IgD-negative memory B cell (primary cell): ENCODE data around the gene LRBA. TPM values are rescaled to one million over a fixed set of nuclear protein-coding genes. Genes with fewer than 3 reads are reported as not detected.

Source experiments
- H3K27ac Mint-ChIP-seq, 3 donors: one replicate each; pipeline ENCODE4 v1.8.0; 2020 to 2022; ENCODE audit warnings: mild to moderate bottlenecking in 3 of 3, mixed read lengths in 3 of 3, moderate library complexity in 1 of 3
- H3K27me3 Mint-ChIP-seq: one replicate; pipeline ENCODE4 v1.8.0; 2021; ENCODE audit warnings: mixed read lengths
- H3K36me3 Mint-ChIP-seq: one replicate; pipeline ENCODE4 v1.8.0; 2020; ENCODE audit warnings: mild to moderate bottlenecking, mixed read lengths
- H3K4me1 Mint-ChIP-seq, 3 donors: one replicate each; pipeline ENCODE4 v1.8.0; 2020 to 2022; ENCODE audit warnings: mixed read lengths in 3 of 3, mild to moderate bottlenecking in 1 of 3
- H3K4me3 Mint-ChIP-seq, 4 donors: one replicate each; pipeline ENCODE4 v1.8.0; 2020 to 2022; ENCODE audit warnings: mild to moderate bottlenecking in 4 of 4, mixed read lengths in 4 of 4, moderate library complexity in 3 of 4
- H3K9me3 Mint-ChIP-seq, 3 donors: one replicate each; pipeline ENCODE4 v1.8.0; 2020 to 2021; ENCODE audit warnings: mixed read lengths in 3 of 3, mild to moderate bottlenecking in 1 of 3
- polyA plus RNA-seq: library from polyadenylated mRNA; unstranded; fragments of 300-500 nt; fragmentation: Illumina TruSeq; gene quantifications from one replicate; pipeline ENCODE4 v1.2.3, GENCODE V29; 2021

Gene LRBA
- polyA plus RNA-seq, 1 donor from 2014 or later, result 15.3 TPM

GRCh38 chr4:150329373-150329772 lies 685.7 kb downstream of the LRBA start:
- H3K27me3 Mint-ChIP-seq, result no peaks in the 10 kb centered on the region
- no peak overlapping the region for H3K4me3 Mint-ChIP-seq
- no peaks in the 10 kb centered on the region for H3K9me3 Mint-ChIP-seq
- H3K27ac Mint-ChIP-seq, result peak overlapping the region in 1 of 3 donors; percentile 21
- H3K4me1 Mint-ChIP-seq, result peaks cover 0 to 5% (median 3%) of the 10 kb centered on the region in 3 donors
- peaks cover 2% of the 10 kb centered on the region for H3K36me3 Mint-ChIP-seq

- H3K36me3 Mint-ChIP-seq, result peaks cover 6% of the 10 kb centered on the region
- no peak overlapping the region for H3K4me3 Mint-ChIP-seq
- no peaks in the 10 kb centered on the region for H3K9me3 Mint-ChIP-seq
- H3K4me1 Mint-ChIP-seq, result peaks cover under 1 to 5% (median 3%) of the 10 kb centered on the region in 3 donors
- no peak overlapping the region for H3K27ac Mint-ChIP-seq
- no peaks in the 10 kb centered on the region for H3K27me3 Mint-ChIP-seq
These were observed 686.6 kb downstream of the LRBA start for GRCh38 chr4:150328496-150328895.

GRCh38 chr4:150327262-150327780 lies 687.8 kb downstream of the LRBA start:
- H3K27ac Mint-ChIP-seq, result no peak overlapping the region
- H3K9me3 Mint-ChIP-seq, result no peaks in the 10 kb centered on the region

GRCh38 chr4:150325872-150326271 lies 689.2 kb downstream of the LRBA start:
- peaks cover 6% of the 10 kb centered on the region for H3K36me3 Mint-ChIP-seq
- peaks cover 3 to 5% (median 3%) of the 10 kb centered on the region in 3 donors for H3K4me1 Mint-ChIP-seq
- H3K9me3 Mint-ChIP-seq, result no peaks in the 10 kb centered on the region
- H3K27ac Mint-ChIP-seq, result no peak overlapping the region
- no peak overlapping the region for H3K4me3 Mint-ChIP-seq
- H3K27me3 Mint-ChIP-seq, result no peaks in the 10 kb centered on the region

More at GRCh38 chr4:150327262-150327780, 687.8 kb downstream of the LRBA start:
- H3K4me1 Mint-ChIP-seq, result peaks cover 3 to 5% (median 3%) of the 10 kb centered on the region in 3 donors
- H3K36me3 Mint-ChIP-seq, result peaks cover 6% of the 10 kb centered on the region
- H3K27me3 Mint-ChIP-seq, result no peaks in the 10 kb centered on the region
- H3K4me3 Mint-ChIP-seq, result no peak overlapping the region

- H3K4me1 Mint-ChIP-seq, result peaks cover 0 to 3% (median 0%) of the 10 kb centered on the region in 3 donors
- no peak overlapping the region for H3K27ac Mint-ChIP-seq
- no peaks in the 10 kb centered on the region for H3K9me3 Mint-ChIP-seq
- H3K4me3 Mint-ChIP-seq, result peak overlapping the region in 1 of 4 donors; percentile 4
- peaks cover 6% of the 10 kb centered on the region for H3K36me3 Mint-ChIP-seq
- H3K27me3 Mint-ChIP-seq, result no peaks in the 10 kb centered on the region
These were observed 691.4 kb downstream of the LRBA start for GRCh38 chr4:150323406-150324325.

GRCh38 chr4:150322646-150323045 lies 692.4 kb downstream of the LRBA start:
- Mint-ChIP-seq H3K9me3 (no peaks in the 10 kb centered on the region), H3K36me3 (peaks cover 6% of the 10 kb centered on the region), H3K27ac (no peak overlapping the region)

GRCh38 chr4:150321113-150321512 lies 694.0 kb downstream of the LRBA start:
- no peak overlapping the region for H3K27ac Mint-ChIP-seq
- H3K27me3 Mint-ChIP-seq, result no peaks in the 10 kb centered on the region
- peaks cover 10% of the 10 kb centered on the region for H3K36me3 Mint-ChIP-seq
- H3K4me1 Mint-ChIP-seq, result peaks cover 0 to 3% (median 0%) of the 10 kb centered on the region in 3 donors
- no peak overlapping the region for H3K4me3 Mint-ChIP-seq
- no peaks in the 10 kb centered on the region for H3K9me3 Mint-ChIP-seq

More at GRCh38 chr4:150322646-150323045, 692.4 kb downstream of the LRBA start:
- Mint-ChIP-seq H3K4me1 (peaks cover 0 to 3% (median 0%) of the 10 kb centered on the region in 3 donors), H3K4me3 (no peak overlapping the region), H3K27me3 (no peaks in the 10 kb centered on the region)

- H3K4me1 Mint-ChIP-seq, result peaks cover 0 to 3% (median 0%) of the 10 kb centered on the region in 3 donors
- no peaks in the 10 kb centered on the region for H3K27me3 Mint-ChIP-seq
- no peak overlapping the region for H3K27ac Mint-ChIP-seq
- H3K36me3 Mint-ChIP-seq, result peaks cover 8% of the 10 kb centered on the region
- H3K4me3 Mint-ChIP-seq, result no peak overlapping the region
- no peaks in the 10 kb centered on the region for H3K9me3 Mint-ChIP-seq
These were observed 696.1 kb downstream of the LRBA start for GRCh38 chr4:150318971-150319370.

GRCh38 chr4:150318527-150318926 lies 696.6 kb downstream of the LRBA start:
- no peak overlapping the region for H3K27ac Mint-ChIP-seq
- no peak overlapping the region for H3K4me3 Mint-ChIP-seq
- no peaks in the 10 kb centered on the region for H3K9me3 Mint-ChIP-seq
- H3K36me3 Mint-ChIP-seq, result peaks cover 8% of the 10 kb centered on the region
- peaks cover 0 to 2% (median 0%) of the 10 kb centered on the region in 3 donors for H3K4me1 Mint-ChIP-seq
- H3K27me3 Mint-ChIP-seq, result no peaks in the 10 kb centered on the region

- Mint-ChIP-seq H3K27ac (no peak overlapping the region), H3K4me1 (no peaks in the 10 kb centered on the region), H3K36me3 (peaks cover 9% of the 10 kb centered on the region), H3K9me3 (no peaks in the 10 kb centered on the region), H3K27me3 (no peaks in the 10 kb centered on the region), H3K4me3 (no peak overlapping the region)
These were observed 698.5 kb downstream of the LRBA start for GRCh38 chr4:150316332-150317205.

- Mint-ChIP-seq H3K4me3 (no peak overlapping the region), H3K27ac (no peak overlapping the region), H3K36me3 (peaks cover 9% of the 10 kb centered on the region), H3K4me1 (no peaks in the 10 kb centered on the region), H3K27me3 (no peaks in the 10 kb centered on the region), H3K9me3 (no peaks in the 10 kb centered on the region)
These were observed 699.4 kb downstream of the LRBA start for GRCh38 chr4:150315691-150316090.

- H3K36me3 Mint-ChIP-seq, result peaks cover 9% of the 10 kb centered on the region
- no peaks in the 10 kb centered on the region for H3K9me3 Mint-ChIP-seq
- H3K27ac Mint-ChIP-seq, result no peak overlapping the region
- H3K27me3 Mint-ChIP-seq, result no peaks in the 10 kb centered on the region
- no peak overlapping the region for H3K4me3 Mint-ChIP-seq
- no peaks in the 10 kb centered on the region for H3K4me1 Mint-ChIP-seq
These were observed 699.9 kb downstream of the LRBA start for GRCh38 chr4:150315175-150315574.

GRCh38 chr4:150314031-150314430 lies 701.1 kb downstream of the LRBA start:
- H3K36me3 Mint-ChIP-seq, result peaks cover 9% of the 10 kb centered on the region

GRCh38 chr4:150310159-150310895 lies 704.8 kb downstream of the LRBA start:
- H3K27ac Mint-ChIP-seq, result no peak overlapping the region
- no peaks in the 10 kb centered on the region for H3K9me3 Mint-ChIP-seq
- H3K4me1 Mint-ChIP-seq, result no peaks in the 10 kb centered on the region
- H3K36me3 Mint-ChIP-seq, result peaks cover 5% of the 10 kb centered on the region
- no peaks in the 10 kb centered on the region for H3K27me3 Mint-ChIP-seq
- no peak overlapping the region for H3K4me3 Mint-ChIP-seq

More at GRCh38 chr4:150314031-150314430, 701.1 kb downstream of the LRBA start:
- no peaks in the 10 kb centered on the region for H3K9me3 Mint-ChIP-seq
- no peaks in the 10 kb centered on the region for H3K27me3 Mint-ChIP-seq
- no peak overlapping the region for H3K27ac Mint-ChIP-seq
- H3K4me3 Mint-ChIP-seq, result no peak overlapping the region
- H3K4me1 Mint-ChIP-seq, result no peaks in the 10 kb centered on the region
